Naive B cell (primary cell): ENCODE results near the gene STAT5B. TPM values are rescaled to one million over a fixed set of nuclear protein-coding genes. Genes with fewer than 3 reads are reported as not detected.
"Not testable (repeated sequence)": the region's sequence is repeated elsewhere in the genome, so short reads cannot be mapped to it uniquely, and the experiment has no call there.

ENCODE experiments used
- ATAC-seq, 2 donors: fragments of 150-1000 bp; cut with Tn5 transposase; 2 replicates each; pipeline ENCODE4 v1.10.0; 2021; ENCODE audit warnings: low read depth in 2 of 2, mild to moderate bottlenecking in 2 of 2, moderate library complexity in 2 of 2
- DNase-seq: peaks from one replicate; pipeline ENCODE4 v3.0.0; 2022
- H3K27ac Mint-ChIP-seq, 6 donors: one replicate each; pipeline ENCODE4 v1.8.0; 2020 to 2022; ENCODE audit warnings: mild to moderate bottlenecking in 6 of 6, mixed read lengths in 6 of 6, moderate library complexity in 5 of 6, inconsistent platforms in 2 of 6
- H3K27me3 Mint-ChIP-seq, 3 donors: one replicate each; pipeline ENCODE4 v1.8.0; 2021 to 2022; ENCODE audit warnings: mixed read lengths in 3 of 3, mild to moderate bottlenecking in 1 of 3
- H3K36me3 Mint-ChIP-seq, 2 donors: one replicate each; pipeline ENCODE4 v1.8.0; 2020 to 2022; ENCODE audit warnings: mixed read lengths in 2 of 2, inconsistent platforms in 1 of 2, mild to moderate bottlenecking in 1 of 2
- H3K4me1 Mint-ChIP-seq, 3 donors: one replicate each; pipeline ENCODE4 v1.8.0; 2020 to 2022; ENCODE audit warnings: mixed read lengths in 3 of 3, inconsistent platforms in 1 of 3, mild to moderate bottlenecking in 1 of 3, moderate library complexity in 1 of 3
- H3K4me3 Mint-ChIP-seq, 8 donors: one replicate each; pipeline ENCODE4 v1.8.0; 2020 to 2022; ENCODE audit warnings: mild to moderate bottlenecking in 8 of 8, mixed read lengths in 8 of 8, moderate library complexity in 8 of 8, inconsistent platforms in 2 of 8
- H3K9me3 Mint-ChIP-seq, 7 donors: one replicate each; pipeline ENCODE4 v1.8.0; 2020 to 2022; ENCODE audit warnings: mixed read lengths in 7 of 7, mild to moderate bottlenecking in 5 of 7, inconsistent platforms in 2 of 7, moderate library complexity in 1 of 7
- polyA plus RNA-seq, 6 donors: library from polyadenylated mRNA; unstranded; fragments of 300-500 nt; fragmentation: Illumina TruSeq; gene quantifications; one replicate each; pipeline ENCODE4 v1.2.3, GENCODE V29; 2021; ENCODE audit warnings: low read depth in 6 of 6

The STAT5B gene
- polyA plus RNA-seq, 6 donors from 2014 or later = 22.8 to 52.6 (median 42.6) TPM

DNA sequence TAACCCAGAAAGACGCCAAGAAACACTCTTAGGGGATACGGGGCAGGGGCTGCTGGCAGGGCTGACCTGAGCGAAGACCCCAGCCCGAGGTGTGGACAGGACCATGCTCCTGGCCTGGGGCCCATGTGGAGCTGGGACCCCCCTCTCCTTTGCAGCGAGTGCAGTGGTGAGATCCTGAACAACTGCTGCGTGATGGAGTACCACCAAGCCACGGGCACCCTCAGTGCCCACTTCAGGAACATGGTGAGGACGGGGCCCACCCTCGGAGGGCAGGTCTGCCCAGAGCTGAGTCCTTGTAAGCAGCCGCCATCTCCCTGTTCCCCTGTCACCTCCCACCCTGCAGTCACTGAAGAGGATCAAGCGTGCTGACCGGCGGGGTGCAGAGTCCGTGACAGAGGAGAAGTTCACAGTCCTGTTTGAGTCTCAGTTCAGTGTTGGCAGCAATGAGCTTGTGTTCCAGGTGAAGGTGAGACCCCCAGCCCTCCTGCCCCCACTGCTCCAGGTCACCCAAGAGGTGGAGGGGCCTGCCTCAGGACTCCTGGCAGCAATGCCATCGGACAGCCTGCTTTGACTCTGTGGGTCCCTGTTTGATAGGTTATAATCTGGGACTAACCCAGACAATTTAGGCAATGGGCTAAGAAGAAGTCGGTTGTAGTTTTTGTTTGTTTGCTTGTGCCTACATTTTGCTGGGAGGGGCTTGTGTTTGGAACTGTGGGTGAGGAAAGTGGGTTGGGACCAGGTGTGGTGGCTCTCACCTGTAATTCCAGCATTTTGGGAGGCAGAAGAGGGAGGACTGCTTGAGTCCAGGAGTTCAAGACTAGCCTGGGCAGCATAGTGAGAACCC is 28.2 kb upstream of the STAT5B start:
- Mint-ChIP-seq H3K27ac (peak overlapping the region in 1 of 6 donors; percentile 81), H3K27me3 (no peaks in the 10 kb centered on the region), H3K4me1 (peaks cover 0 to 3% (median 0%) of the 10 kb centered on the region in 3 donors), H3K9me3 (no peaks in the 10 kb centered on the region), H3K4me3 (no peak overlapping the region), H3K36me3 (peaks cover 9 to 54% of the 10 kb centered on the region in 2 donors)
- no peak for DNase-seq
- ATAC-seq = no peak

DNA sequence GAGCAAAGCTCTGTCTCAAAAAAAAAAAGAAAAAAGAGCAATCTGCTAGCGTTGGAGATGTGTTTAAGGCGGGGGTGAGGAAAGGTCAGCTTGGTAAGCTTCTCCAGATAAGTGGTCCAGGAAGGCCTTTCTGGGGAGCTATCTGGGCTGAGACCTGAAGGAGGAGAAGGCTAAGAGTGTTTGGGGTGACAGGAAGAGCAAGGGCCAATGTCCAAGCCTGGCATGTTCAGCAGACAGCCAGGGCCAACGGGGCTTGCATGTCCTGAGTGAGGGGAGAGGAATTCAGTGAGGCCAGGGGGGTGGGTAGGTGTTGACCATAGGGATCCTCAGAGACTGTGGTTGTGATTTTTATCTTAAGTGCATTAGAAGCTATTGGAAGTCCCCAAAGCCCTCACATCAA is 27.5 kb upstream of the STAT5B start:
- H3K4me3 Mint-ChIP-seq = no peak overlapping the region
- peak overlapping the region in 2 of 6 donors; percentile 16 to 52 for H3K27ac Mint-ChIP-seq
- H3K9me3 Mint-ChIP-seq = no peaks in the 10 kb centered on the region
- H3K4me1 Mint-ChIP-seq = peaks cover 0 to 3% (median 0%) of the 10 kb centered on the region in 3 donors
- H3K36me3 Mint-ChIP-seq = peaks cover 9 to 51% of the 10 kb centered on the region in 2 donors
- ATAC-seq (no peak), DNase-seq (no peak)
- no peaks in the 10 kb centered on the region for H3K27me3 Mint-ChIP-seq

DNA sequence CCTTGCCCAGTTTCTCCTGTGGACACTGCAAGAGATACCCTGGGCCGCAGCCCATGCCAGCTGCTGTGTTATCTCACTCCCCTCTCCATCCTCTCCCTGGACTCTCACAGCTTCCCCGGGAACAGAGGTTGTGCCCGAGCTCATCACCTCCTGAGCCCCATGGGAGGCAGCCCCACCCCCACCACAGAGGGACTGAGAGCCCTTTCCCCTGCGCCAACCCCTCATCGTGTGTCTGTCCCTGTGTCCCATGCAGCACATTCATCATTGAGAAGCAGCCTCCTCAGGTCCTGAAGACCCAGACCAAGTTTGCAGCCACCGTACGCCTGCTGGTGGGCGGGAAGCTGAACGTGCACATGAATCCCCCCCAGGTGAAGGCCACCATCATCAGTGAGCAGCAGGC is 24.8 kb upstream of the STAT5B start:
- H3K27ac Mint-ChIP-seq = peak overlapping the region in 1 of 6 donors; percentile 60
- H3K27me3 Mint-ChIP-seq = no peaks in the 10 kb centered on the region
- H3K4me3 Mint-ChIP-seq = no peak overlapping the region
- peaks cover 0 to 3% (median 0%) of the 10 kb centered on the region in 3 donors for H3K4me1 Mint-ChIP-seq
- H3K9me3 Mint-ChIP-seq = no peaks in the 10 kb centered on the region
- no peak for ATAC-seq
- DNase-seq = no peak
- H3K36me3 Mint-ChIP-seq = peaks cover 7 to 42% of the 10 kb centered on the region in 2 donors

DNA sequence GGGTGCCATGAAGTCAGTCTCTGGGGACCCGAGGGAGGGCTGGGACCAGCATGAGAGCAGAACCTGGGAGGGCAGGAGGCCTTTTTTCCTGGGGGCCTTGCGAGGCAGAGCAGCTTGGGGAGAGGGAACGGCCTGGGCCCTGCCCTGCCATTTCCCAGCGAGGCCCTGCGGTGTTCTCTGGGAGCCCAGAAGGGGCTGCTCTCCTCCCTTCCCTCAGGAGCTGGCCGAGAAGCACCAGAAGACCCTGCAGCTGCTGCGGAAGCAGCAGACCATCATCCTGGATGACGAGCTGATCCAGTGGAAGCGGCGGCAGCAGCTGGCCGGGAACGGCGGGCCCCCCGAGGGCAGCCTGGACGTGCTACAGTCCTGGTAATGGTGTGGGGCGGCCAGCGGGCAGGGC is 23.7 kb upstream of the STAT5B start:
- ATAC-seq, H3K27me3 Mint-ChIP-seq, DNase-seq, H3K4me1 Mint-ChIP-seq, H3K4me3 Mint-ChIP-seq, H3K9me3 Mint-ChIP-seq, H3K27ac Mint-ChIP-seq: not testable (repeated sequence)
- peaks cover 15 to 46% of the 10 kb centered on the region in 2 donors for H3K36me3 Mint-ChIP-seq

DNA sequence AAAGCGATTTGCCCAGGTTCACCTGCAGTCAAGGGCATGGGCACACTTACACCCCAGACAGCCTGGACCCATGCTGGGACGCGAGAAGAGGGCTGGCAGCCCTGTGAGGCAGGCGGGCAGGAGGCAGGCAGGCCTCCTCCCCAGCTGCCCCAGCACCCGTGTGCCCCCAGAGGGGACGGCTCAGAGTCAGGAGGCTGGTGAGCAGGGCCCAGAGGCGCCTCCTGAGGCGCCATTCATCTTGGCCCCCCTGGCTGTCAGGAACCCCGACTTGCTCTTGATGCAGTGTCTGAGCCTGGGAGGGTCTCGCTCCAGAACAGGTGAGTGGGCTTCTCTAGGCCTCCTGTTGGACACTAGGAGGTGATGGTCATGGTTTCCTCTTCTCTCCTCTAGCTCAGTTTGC is 23.2 kb upstream of the STAT5B start:
- H3K4me3 Mint-ChIP-seq, H3K27me3 Mint-ChIP-seq, H3K4me1 Mint-ChIP-seq, H3K9me3 Mint-ChIP-seq, DNase-seq, ATAC-seq: not testable (repeated sequence)
- Mint-ChIP-seq H3K36me3 (peaks cover 15 to 41% of the 10 kb centered on the region in 2 donors), H3K27ac (peak overlapping the region in 1 of 6 donors; percentile 66)

DNA sequence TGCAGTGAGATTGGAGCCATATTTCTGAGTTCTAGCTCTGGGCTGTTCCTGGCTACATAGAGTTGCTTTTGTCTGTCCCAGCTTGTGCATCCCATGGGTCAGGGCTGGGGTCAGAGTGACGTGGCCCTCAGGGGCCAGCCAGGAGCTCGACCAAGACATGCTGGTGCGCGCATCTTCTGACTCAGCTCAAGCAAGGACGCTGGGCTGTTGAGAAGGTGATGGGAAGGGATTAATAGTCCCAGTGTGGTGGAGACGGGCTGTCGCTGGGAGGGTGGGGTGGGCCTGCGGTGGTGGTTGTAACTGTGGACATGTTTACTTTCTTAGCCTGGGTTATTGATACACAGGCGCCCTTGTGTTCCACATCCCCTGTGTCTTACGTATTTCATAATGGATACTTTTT is 21.6 kb upstream of the STAT5B start:
- DNase-seq, ATAC-seq, H3K9me3 Mint-ChIP-seq, H3K4me3 Mint-ChIP-seq, H3K4me1 Mint-ChIP-seq, H3K27me3 Mint-ChIP-seq, H3K27ac Mint-ChIP-seq: not testable (repeated sequence)
- peaks cover 15 to 27% of the 10 kb centered on the region in 2 donors for H3K36me3 Mint-ChIP-seq

DNA sequence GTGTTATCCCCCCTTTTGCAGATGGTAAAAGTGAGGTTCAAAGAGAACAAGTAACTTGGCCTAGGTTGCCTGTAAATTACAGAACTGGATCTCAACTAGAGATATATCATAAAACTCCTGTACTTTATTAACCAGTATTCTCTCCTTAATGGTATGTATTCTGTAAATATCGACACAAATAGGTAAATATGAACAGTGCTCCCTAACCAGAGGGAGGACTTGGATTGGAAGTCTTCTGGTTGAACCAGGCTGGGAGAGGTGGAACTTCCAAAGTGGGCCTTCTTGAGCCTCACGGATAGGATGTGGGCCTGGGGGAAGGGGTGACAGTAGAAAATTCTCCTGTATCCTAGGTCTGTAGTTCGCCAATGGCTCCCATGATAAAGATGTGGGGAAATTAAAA is 19.8 kb upstream of the STAT5B start:
- Mint-ChIP-seq H3K27ac (peak overlapping the region in 1 of 6 donors; percentile 20), H3K36me3 (peaks cover 10 to 11% of the 10 kb centered on the region in 2 donors), H3K27me3 (no peaks in the 10 kb centered on the region), H3K4me1 (peaks cover 9 to 13% (median 11%) of the 10 kb centered on the region in 3 donors), H3K9me3 (no peaks in the 10 kb centered on the region), H3K4me3 (no peak overlapping the region)
- DNase-seq (no peak), ATAC-seq (no peak)

DNA sequence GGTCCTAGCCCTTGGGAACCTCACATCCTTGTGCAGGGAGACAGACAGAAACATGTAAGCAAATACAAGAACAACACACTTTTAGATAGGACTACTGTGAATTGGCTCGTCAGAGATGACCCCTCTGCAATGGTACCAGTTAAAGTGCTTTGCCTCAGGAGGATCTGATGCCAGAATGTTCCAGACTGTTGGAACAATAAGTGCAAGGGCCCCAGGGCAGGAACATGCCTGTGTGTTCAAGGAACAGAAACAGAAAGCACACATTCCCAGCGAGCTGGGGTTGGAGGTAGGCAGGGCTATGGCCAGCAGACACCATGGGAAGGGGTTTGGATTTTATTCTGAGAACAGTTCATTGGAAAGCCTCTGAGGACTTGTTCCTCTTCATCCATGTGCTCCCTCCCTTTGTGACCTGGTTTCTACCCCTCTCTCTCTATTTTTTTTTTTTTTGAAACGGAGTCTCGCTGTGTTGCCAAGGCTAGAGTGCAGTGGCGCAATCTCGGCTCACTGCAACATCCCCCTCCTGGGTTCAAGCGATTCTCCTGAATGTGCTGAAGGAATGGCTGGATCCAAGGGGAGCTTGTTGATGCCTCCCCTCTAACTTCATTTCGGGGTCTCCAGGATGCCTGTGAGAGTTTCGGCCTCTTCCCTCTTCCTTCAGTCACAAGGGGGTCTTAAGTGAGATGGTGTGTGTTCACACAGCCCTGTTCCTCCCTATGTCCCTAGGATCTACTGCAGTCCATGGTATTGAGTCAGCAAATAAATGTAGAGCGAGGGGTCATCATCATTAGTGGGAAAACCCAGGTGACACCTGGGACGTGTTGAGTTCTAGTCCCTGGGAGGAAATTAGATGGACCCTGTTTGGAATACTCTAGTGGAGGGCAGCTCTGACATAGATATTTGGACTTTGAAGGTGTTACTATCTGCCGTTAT is 18.5 kb upstream of the STAT5B start:
- no peak for DNase-seq
- Mint-ChIP-seq H3K4me3 (peak overlapping the region in 2 of 8 donors; percentile 2 to 45), H3K4me1 (peaks cover 15 to 26% (median 21%) of the 10 kb centered on the region in 3 donors), H3K9me3 (no peaks in the 10 kb centered on the region), H3K27me3 (no peaks in the 10 kb centered on the region), H3K36me3 (peaks cover 10% of the 10 kb centered on the region in 2 donors), H3K27ac (peak overlapping the region in 2 of 6 donors; percentile 24 to 51)
- ATAC-seq = no peak

DNA sequence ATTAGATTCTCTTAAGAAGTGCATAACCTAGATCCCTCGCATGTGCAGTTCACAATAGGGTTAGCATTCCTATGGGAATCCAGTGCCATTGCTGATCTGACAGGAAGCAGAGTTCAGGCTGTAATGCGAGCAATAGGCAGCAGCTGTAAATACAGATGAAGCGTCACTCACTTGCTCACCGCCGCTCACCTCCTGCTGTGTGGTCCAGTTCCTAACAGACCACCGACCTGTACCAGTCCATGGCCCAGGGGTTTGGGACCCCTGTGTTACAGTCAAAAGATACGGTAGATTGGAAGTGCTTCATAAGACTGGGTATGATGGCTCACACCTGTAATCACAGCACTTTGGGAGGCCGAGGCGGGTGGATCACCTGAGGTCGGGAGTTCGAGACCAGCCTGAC is 14.9 kb upstream of the STAT5B start:
- ATAC-seq (no peak), DNase-seq (no peak)
- Mint-ChIP-seq H3K4me1 (peaks cover 33 to 53% (median 46%) of the 10 kb centered on the region in 3 donors), H3K9me3 (no peaks in the 10 kb centered on the region), H3K4me3 (peak overlapping the region in 1 of 8 donors; percentile 30), H3K27me3 (no peaks in the 10 kb centered on the region), H3K27ac (peak overlapping the region in 3 of 6 donors; percentile 17 to 48 (median 48)), H3K36me3 (peaks cover 9 to 10% of the 10 kb centered on the region in 2 donors)

DNA sequence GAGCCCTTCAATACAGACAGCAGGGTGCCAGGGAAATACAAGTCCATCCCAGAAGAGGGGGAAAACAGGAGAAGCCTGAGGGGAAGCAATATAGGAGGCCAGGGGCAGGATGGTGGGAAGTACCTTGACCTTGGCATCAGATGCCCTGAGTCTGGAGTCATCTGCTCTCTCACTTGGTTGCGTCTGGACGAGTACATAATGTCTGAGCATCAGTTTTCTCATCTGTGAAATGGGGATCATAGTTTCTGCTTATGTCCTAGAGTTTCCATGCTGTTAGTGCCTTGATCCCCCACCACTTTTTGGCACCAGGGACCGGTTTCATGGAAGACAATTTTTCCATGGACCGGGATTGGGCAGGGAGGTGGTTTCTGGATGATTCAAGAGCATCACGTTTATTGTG is 14.4 kb upstream of the STAT5B start:
- no peak for DNase-seq
- Mint-ChIP-seq H3K27ac (peak overlapping the region in 3 of 6 donors; percentile 9 to 83 (median 56)), H3K4me3 (peak overlapping the region in 4 of 8 donors; percentile 32 to 92 (median 74)), H3K9me3 (no peaks in the 10 kb centered on the region), H3K27me3 (no peaks in the 10 kb centered on the region), H3K36me3 (peaks cover 3 to 7% of the 10 kb centered on the region in 2 donors), H3K4me1 (peaks cover 35 to 57% (median 46%) of the 10 kb centered on the region in 3 donors)
- ATAC-seq = no peak

DNA sequence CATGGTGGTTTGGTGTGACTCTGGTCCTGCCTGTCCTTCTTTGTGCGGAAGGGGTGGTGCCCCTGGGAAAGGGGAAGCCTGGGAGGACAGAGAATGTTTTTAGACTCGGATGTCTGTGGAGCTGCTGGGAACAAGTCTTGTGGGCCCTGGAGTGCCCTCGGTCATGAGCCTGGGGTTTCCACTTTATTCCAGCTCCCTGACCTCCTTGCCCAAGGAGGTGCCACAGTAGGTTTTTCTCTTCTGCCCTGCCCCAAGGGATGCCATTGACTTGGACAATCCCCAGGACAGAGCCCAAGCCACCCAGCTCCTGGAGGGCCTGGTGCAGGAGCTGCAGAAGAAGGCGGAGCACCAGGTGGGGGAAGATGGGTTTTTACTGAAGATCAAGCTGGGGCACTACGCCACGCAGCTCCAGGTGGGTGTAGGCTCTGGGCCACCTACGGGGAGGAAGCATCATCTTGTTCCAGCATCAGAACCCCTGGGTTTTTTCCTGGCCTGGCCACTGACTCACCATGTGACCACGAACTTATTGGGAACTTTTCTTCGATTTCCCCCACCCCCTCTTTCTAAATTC is 13.5 kb upstream of the STAT5B start:
- Mint-ChIP-seq H3K36me3 (no peaks in the 10 kb centered on the region), H3K4me1 (peaks cover 36 to 55% (median 46%) of the 10 kb centered on the region in 3 donors)
- ATAC-seq = no peak

DNA sequence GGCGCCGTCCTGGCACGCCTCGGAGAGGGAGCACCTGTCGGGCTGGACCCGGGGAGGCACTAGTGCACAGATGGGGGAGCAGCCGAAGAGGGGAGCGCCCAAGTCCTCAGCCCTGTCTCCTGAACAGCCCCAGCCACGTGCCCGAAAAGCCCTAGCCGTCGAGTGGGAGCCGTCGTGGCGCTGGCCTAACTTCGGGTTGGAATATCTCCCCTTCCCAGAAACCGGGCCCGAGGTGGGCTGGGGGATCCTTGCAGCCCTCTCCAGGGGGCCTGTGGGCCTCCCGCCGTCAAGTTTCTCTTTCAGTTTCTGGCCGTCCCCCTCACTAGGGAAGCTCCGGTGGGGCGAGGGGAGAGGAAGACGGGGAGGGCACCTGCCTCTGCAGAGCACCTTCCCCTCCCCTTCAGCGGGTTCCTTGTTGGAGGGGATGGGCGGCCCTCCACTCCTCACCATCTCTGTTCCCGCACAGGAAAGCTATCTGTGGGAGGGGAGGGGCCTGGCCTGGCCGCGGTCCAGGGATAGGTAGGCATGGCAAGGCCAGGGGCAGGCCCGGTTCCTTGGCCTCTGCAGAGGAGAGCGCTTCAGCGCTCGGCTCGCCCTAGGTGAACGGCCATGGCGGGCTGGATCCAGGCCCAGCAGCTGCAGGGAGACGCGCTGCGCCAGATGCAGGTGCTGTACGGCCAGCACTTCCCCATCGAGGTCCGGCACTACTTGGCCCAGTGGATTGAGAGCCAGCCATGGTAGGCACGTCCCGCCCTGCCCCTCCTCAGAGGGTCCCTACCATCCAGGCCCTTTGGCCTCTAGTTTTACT is 12.8 kb upstream of the STAT5B start:
- no peaks in the 10 kb centered on the region for H3K9me3 Mint-ChIP-seq
- DNase-seq (peak; percentile 58), ATAC-seq (peak; percentile 34 to 38)
- H3K27ac Mint-ChIP-seq = peak overlapping the region; percentile 64 to 95 (median 90)
- H3K36me3 Mint-ChIP-seq = no peaks in the 10 kb centered on the region
- H3K27me3 Mint-ChIP-seq = no peaks in the 10 kb centered on the region
- H3K4me3 Mint-ChIP-seq = peak overlapping the region; percentile 86 to 96 (median 88)
- H3K4me1 Mint-ChIP-seq = peaks cover 36 to 55% (median 46%) of the 10 kb centered on the region in 3 donors

More for the DNA sequence above, 13.5 kb upstream of the STAT5B start:
- H3K9me3 Mint-ChIP-seq = no peaks in the 10 kb centered on the region
- H3K27me3 Mint-ChIP-seq = no peaks in the 10 kb centered on the region
- H3K4me3 Mint-ChIP-seq = peak overlapping the region; percentile 86 to 96 (median 88)
- no peak for DNase-seq
- H3K27ac Mint-ChIP-seq = peak overlapping the region; percentile 10 to 93 (median 86)
